Ishikawa (cell line): Measurements from ENCODE around the gene ZNF23.

Source experiments
- EP300 ChIP-seq: IDR thresholded peaks from 2 replicates; pipeline ENCODE4 v1.6.1; 2012; ENCODE audit warnings: borderline replicate concordance
- FOXM1 ChIP-seq: IDR thresholded peaks from 2 replicates; pipeline ENCODE4 v1.6.1; 2012; ENCODE audit warnings: low read depth, borderline replicate concordance
- MAX ChIP-seq: IDR thresholded peaks from 2 replicates; pipeline ENCODE4 v1.6.1; 2012
- NFIC ChIP-seq: IDR thresholded peaks from 2 replicates; pipeline ENCODE4 v1.6.1; 2012
- RAD21 ChIP-seq: IDR thresholded peaks from 2 replicates; pipeline ENCODE4 v1.6.1; 2012; ENCODE audit warnings: low read depth
- TCF12 ChIP-seq: IDR thresholded peaks from 2 replicates; pipeline ENCODE4 v1.6.1; 2012; ENCODE audit warnings: low read depth
- TEAD4 ChIP-seq: IDR thresholded peaks from 2 replicates; pipeline ENCODE4 v1.6.1; 2012
- YY1 ChIP-seq: IDR thresholded peaks from 2 replicates; pipeline ENCODE4 v1.6.1; 2012; ENCODE audit warnings: low read depth
- ZBTB7A ChIP-seq: IDR thresholded peaks from 2 replicates; pipeline ENCODE4 v1.6.1; 2012; ENCODE audit warnings: low read depth

GRCh38 chr16:71426069-71426879 is 35.8 kb downstream of the ZNF23 start:
- TF ChIP-seq FOXM1 (no peak), TEAD4 (no peak), RAD21 (no peak), MAX (no peak), EP300 (no peak), TCF12 (no peak), YY1 (no peak), NFIC (no peak), ZBTB7A (no peak)
